Endometrial microvascular endothelial cells (primary cell): ENCODE measurements around the gene HSPB1. TPM values are rescaled to one million over a fixed set of nuclear protein-coding genes. Genes with fewer than 3 reads are reported as not detected.
"Not testable (repeated sequence)": the region's sequence is repeated elsewhere in the genome, so short reads cannot be mapped to it uniquely, and the experiment has no call there.

Source experiments
- in situ Hi-C: cut with HindIII; loops from 2 replicates; pipeline ENCODE4 v1.10.0; 2017; ENCODE audit warnings: low sequenced_read_pairs, low pct_unique_long_range_greater_than_20kb; ENCODE audit errors: inconsistent ontology term
- total RNA-seq: library from RNA; depleted of rRNA; stranded (reverse); fragments of >200 nt; gene quantifications from one replicate; pipeline ENCODE4 v1.2.3, GENCODE V29; 2015; ENCODE audit errors: inconsistent ontology term

The HSPB1 gene
- total RNA-seq, 1 donor from 2014 or later = 336 TPM

- in situ Hi-C loops = no loop called here
These were observed 25.1 kb downstream of the HSPB1 start for GRCh38 chr7:76327610-76328009.

- in situ Hi-C loops = no loop called here
These were observed 25.9 kb downstream of the HSPB1 start for GRCh38 chr7:76328389-76328788.

- in situ Hi-C loops = no loop called here
These were observed 27.0 kb downstream of the HSPB1 start for GRCh38 chr7:76329479-76329878.

GRCh38 chr7:76330261-76330660, 27.8 kb downstream of the HSPB1 start:
- in situ Hi-C loops = no loop called here

- in situ Hi-C loops = no loop called here
These were observed 28.2 kb downstream of the HSPB1 start for GRCh38 chr7:76330673-76331072.

GRCh38 chr7:76332078-76332477, 29.6 kb downstream of the HSPB1 start:
- in situ Hi-C loops = no loop called here

GRCh38 chr7:76333511-76334101, 31.1 kb downstream of the HSPB1 start:
- in situ Hi-C loops = no loop called here

GRCh38 chr7:76334320-76334967, 32.0 kb downstream of the HSPB1 start:
- in situ Hi-C loops = no loop called here

GRCh38 chr7:76335417-76335816, 32.9 kb downstream of the HSPB1 start:
- in situ Hi-C loops = not testable (repeated sequence)

GRCh38 chr7:76336094-76336493, 33.6 kb downstream of the HSPB1 start:
- in situ Hi-C loops = no loop called here

- in situ Hi-C loops = no loop called here
These were observed 34.7 kb downstream of the HSPB1 start for GRCh38 chr7:76337147-76337546.

- in situ Hi-C loops = no loop called here
These were observed 36.0 kb downstream of the HSPB1 start for GRCh38 chr7:76338298-76339084.

GRCh38 chr7:76340617-76341131, 38.2 kb downstream of the HSPB1 start:
- in situ Hi-C loops = no loop called here

- in situ Hi-C loops = no loop called here
These were observed 39.7 kb downstream of the HSPB1 start for GRCh38 chr7:76342222-76342621.

GRCh38 chr7:76343294-76343930, 40.9 kb downstream of the HSPB1 start:
- in situ Hi-C loops = no loop called here

GRCh38 chr7:76343931-76344321, 41.5 kb downstream of the HSPB1 start:
- in situ Hi-C loops = no loop called here

GRCh38 chr7:76346097-76346496, 43.6 kb downstream of the HSPB1 start:
- in situ Hi-C loops = no loop called here

- in situ Hi-C loops = no loop called here
These were observed 44.3 kb downstream of the HSPB1 start for GRCh38 chr7:76346778-76347177.

GRCh38 chr7:76347710-76348109, 45.2 kb downstream of the HSPB1 start:
- in situ Hi-C loops = no loop called here
